Inferior parietal cortex (tissue), 1 donor: ENCODE results near the gene KIAA0319L.
"Not testable (repeated sequence)": the region's sequence is repeated elsewhere in the genome, so short reads cannot be mapped to it uniquely, and the experiment has no call there.

Experiments used
- DNase-seq: peaks from one replicate; pipeline ENCODE4 v3.0.0-alpha.2; 2016; ENCODE audit errors: extremely low spot score

The KIAA0319L gene

GRCh38 chr1:35488336-35488735 is 68.9 kb downstream of the KIAA0319L start:
- no peak for DNase-seq

- DNase-seq, result no peak
These were observed 70.3 kb downstream of the KIAA0319L start for GRCh38 chr1:35486858-35487408.

- DNase-seq, result no peak
These were observed 76.0 kb downstream of the KIAA0319L start for GRCh38 chr1:35481229-35481628.

GRCh38 chr1:35477870-35478269 is 79.3 kb downstream of the KIAA0319L start:
- no peak for DNase-seq

GRCh38 chr1:35475856-35476674 is 81.1 kb downstream of the KIAA0319L start:
- DNase-seq, result no peak

GRCh38 chr1:35475356-35475755 is 81.8 kb downstream of the KIAA0319L start:
- no peak for DNase-seq

GRCh38 chr1:35473216-35473615 is 84.0 kb downstream of the KIAA0319L start:
- not testable (repeated sequence) for DNase-seq

- DNase-seq, result no peak
These were observed 86.1 kb downstream of the KIAA0319L start for GRCh38 chr1:35470977-35471613.

GRCh38 chr1:35466120-35466519 is 91.1 kb downstream of the KIAA0319L start:
- DNase-seq, result no peak

- not testable (repeated sequence) for DNase-seq
These were observed 93.5 kb downstream of the KIAA0319L start for GRCh38 chr1:35463749-35464148.

GRCh38 chr1:35463232-35463631 is 94.0 kb downstream of the KIAA0319L start:
- DNase-seq, result no peak

GRCh38 chr1:35461966-35462651 is 95.1 kb downstream of the KIAA0319L start:
- no peak for DNase-seq

GRCh38 chr1:35460796-35461195 is 96.4 kb downstream of the KIAA0319L start:
- no peak for DNase-seq

GRCh38 chr1:35454616-35455015 is 102.6 kb downstream of the KIAA0319L start:
- no peak for DNase-seq

GRCh38 chr1:35454176-35454575 is 103.0 kb downstream of the KIAA0319L start:
- no peak for DNase-seq

- DNase-seq, result no peak
These were observed 104.2 kb downstream of the KIAA0319L start for GRCh38 chr1:35453031-35453430.

GRCh38 chr1:35452106-35452774 is 105.0 kb downstream of the KIAA0319L start:
- no peak for DNase-seq

GRCh38 chr1:35451125-35451528 is 106.1 kb downstream of the KIAA0319L start:
- peak; percentile 90 for DNase-seq

GRCh38 chr1:35449334-35450008 is 107.7 kb downstream of the KIAA0319L start:
- DNase-seq, result no peak

GRCh38 chr1:35448344-35448801 is 108.8 kb downstream of the KIAA0319L start:
- DNase-seq, result no peak

- no peak for DNase-seq
These were observed 109.9 kb downstream of the KIAA0319L start for GRCh38 chr1:35447278-35447677.
